Gastroesophageal sphincter (tissue), 3 donors: ENCODE measurements around the gene DCAF11.
"Not testable (repeated sequence)": the region's sequence is repeated elsewhere in the genome, so short reads cannot be mapped to it uniquely, and the experiment has no call there.

Experiments used
- EP300 ChIP-seq: sonication (generic); formaldehyde crosslinking; IDR thresholded peaks from one replicate; pipeline ENCODE4 v1.6.1; 2017; ENCODE audit warnings: antibody characterized with exemption, mild to moderate bottlenecking
- POLR2A ChIP-seq, 2 donors: fragments of 450-650 bp; IDR thresholded peaks; one replicate each; pipeline ENCODE4 v1.6.1; 2017; ENCODE audit warnings: antibody characterized with exemption in 2 of 2, mild to moderate bottlenecking in 2 of 2, moderate library complexity in 1 of 2
- POLR2AphosphoS5 ChIP-seq: sonication (generic); formaldehyde crosslinking; IDR thresholded peaks from one replicate; pipeline ENCODE4 v1.6.1; 2017; ENCODE audit warnings: antibody characterized with exemption
- TF ChIP-seq, protein P1 (sequence below), 4 experiments: fragments of 200-600 bp in 2 of 4; fragments of 450-650 bp in 2 of 4; sonication (generic) in 1 of 4; IDR thresholded peaks; one replicate each; pipeline ENCODE4 v1.5.1; 2017 to 2019; ENCODE audit warnings: antibody characterized with exemption in 4 of 4, mild to moderate bottlenecking in 2 of 4, moderate library complexity in 2 of 4

DNA sequence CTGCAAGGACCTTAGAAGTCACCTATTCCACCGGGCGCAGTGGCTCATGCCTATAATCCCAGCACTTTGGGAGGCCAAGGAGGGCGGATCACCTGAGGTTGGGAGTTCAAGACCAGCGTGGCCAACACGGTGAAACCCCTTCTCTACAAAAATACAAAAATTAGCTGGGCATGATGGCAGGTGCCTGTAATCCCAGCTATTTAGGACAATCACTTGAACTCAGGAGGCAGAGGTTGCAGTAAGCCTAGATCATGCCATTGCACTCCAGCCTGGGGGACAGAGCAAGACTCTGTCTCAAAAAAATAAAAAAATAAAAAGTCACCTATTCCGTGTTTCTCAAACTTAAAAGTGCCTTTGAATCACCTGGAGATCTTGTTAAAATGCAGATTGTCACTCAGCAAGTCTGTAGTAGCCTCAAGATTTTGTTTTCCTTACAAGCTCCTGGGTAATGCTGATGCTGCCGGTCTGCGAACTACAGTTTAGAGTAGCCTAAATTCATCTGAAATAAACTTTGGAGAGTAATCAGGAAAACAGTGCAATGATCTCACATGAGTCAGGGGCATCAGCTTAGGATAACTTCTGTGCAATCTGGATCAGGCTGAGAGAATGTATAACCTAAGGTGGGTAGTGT is 8.9 kb upstream of the DCAF11 start:
- TF ChIP-seq POLR2A (IDR thresholded peaks at IDR 0.05); POLR2AphosphoS5; EP300: not testable (repeated sequence)
- TF ChIP-seq, protein P1, sequence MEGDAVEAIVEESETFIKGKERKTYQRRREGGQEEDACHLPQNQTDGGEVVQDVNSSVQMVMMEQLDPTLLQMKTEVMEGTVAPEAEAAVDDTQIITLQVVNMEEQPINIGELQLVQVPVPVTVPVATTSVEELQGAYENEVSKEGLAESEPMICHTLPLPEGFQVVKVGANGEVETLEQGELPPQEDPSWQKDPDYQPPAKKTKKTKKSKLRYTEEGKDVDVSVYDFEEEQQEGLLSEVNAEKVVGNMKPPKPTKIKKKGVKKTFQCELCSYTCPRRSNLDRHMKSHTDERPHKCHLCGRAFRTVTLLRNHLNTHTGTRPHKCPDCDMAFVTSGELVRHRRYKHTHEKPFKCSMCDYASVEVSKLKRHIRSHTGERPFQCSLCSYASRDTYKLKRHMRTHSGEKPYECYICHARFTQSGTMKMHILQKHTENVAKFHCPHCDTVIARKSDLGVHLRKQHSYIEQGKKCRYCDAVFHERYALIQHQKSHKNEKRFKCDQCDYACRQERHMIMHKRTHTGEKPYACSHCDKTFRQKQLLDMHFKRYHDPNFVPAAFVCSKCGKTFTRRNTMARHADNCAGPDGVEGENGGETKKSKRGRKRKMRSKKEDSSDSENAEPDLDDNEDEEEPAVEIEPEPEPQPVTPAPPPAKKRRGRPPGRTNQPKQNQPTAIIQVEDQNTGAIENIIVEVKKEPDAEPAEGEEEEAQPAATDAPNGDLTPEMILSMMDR (IDR thresholded peaks at IDR 0.05), result not testable (repeated sequence)
